Kidney epithelial cell (primary cell): ENCODE results near the gene LACC1. TPM values are rescaled to one million over a fixed set of nuclear protein-coding genes. Genes with fewer than 3 reads are reported as not detected.

Experiments
- DNase-seq: peaks from one replicate; pipeline ENCODE4 v3.0.0-alpha.2; 2010; ENCODE audit warnings: low read depth
- H3K27me3 ChIP-seq: 2 replicates; pipeline ENCODE4 v1.6.0; 2011; ENCODE audit warnings: low read length; ENCODE audit not compliant: control insufficient read depth, insufficient read depth
- H3K36me3 ChIP-seq: 2 replicates; pipeline ENCODE4 v1.5.1; 2011; ENCODE audit warnings: low read length; ENCODE audit not compliant: control insufficient read depth, insufficient read depth
- H3K4me3 ChIP-seq: 2 replicates; pipeline ENCODE4 v1.5.1; 2011; ENCODE audit warnings: low read depth, mild to moderate bottlenecking, control low read depth, low read length
- total RNA-seq: library from RNA; depleted of rRNA; stranded (reverse); fragments of >200 nt; gene quantifications from 2 replicates; pipeline ENCODE4 v1.2.3, GENCODE V29; 2015
- TF ChIP-seq, protein P1 (sequence below): IDR thresholded peaks from 2 replicates; pipeline ENCODE4 v1.5.1; 2011; ENCODE audit warnings: mild to moderate bottlenecking, moderate library complexity, low read length, control low read depth, inconsistent platforms; ENCODE audit not compliant: insufficient read depth, poor library complexity, severe bottlenecking

LACC1 gene
- total RNA-seq, 1 donor from 2014 or later, result 15.2 TPM

DNA sequence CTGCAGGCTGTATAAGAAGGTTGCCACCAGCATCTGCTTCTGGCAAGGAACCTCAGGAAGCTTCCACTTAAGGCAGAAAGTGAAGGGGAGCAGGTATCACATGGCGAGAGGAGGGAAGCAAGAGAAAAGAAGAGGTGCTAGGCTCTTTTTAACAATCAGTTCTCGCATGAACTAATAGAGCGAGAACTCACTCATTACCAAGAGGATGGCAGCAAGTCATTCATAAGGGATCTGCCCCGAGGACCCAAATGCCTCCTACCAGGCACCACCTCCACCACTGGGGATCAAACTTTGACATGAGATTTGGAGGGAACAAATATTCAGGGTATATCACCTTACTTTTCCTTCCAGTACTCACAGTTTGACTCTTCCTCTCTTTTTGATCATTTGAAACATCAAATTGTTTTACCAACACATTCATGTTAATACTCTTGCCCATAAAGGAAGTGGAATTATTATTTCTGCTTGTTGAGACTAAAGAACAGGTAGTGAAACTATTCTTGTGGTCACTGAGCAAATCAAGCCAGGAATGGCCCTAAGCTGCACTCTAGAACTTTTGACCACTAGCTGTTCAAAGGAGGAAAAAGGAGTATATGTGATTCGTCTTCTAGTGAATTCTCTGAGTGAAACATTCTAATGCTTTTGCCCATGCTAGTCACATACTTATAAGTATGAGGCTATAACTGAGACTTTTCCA is 45.0 kb downstream of the LACC1 start:
- Histone ChIP-seq H3K36me3 (no peaks in the 10 kb centered on the region), H3K4me3 (no peak overlapping the region), H3K27me3 (no peaks in the 10 kb centered on the region)
- TF ChIP-seq, protein P1, sequence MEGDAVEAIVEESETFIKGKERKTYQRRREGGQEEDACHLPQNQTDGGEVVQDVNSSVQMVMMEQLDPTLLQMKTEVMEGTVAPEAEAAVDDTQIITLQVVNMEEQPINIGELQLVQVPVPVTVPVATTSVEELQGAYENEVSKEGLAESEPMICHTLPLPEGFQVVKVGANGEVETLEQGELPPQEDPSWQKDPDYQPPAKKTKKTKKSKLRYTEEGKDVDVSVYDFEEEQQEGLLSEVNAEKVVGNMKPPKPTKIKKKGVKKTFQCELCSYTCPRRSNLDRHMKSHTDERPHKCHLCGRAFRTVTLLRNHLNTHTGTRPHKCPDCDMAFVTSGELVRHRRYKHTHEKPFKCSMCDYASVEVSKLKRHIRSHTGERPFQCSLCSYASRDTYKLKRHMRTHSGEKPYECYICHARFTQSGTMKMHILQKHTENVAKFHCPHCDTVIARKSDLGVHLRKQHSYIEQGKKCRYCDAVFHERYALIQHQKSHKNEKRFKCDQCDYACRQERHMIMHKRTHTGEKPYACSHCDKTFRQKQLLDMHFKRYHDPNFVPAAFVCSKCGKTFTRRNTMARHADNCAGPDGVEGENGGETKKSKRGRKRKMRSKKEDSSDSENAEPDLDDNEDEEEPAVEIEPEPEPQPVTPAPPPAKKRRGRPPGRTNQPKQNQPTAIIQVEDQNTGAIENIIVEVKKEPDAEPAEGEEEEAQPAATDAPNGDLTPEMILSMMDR, result no peak
- no peak for DNase-seq

GRCh38 chr13:43929947-43930346 is 50.2 kb downstream of the LACC1 start:
- DNase-seq, result no peak
- Histone ChIP-seq H3K27me3 (no peaks in the 10 kb centered on the region), H3K36me3 (no peaks in the 10 kb centered on the region), H3K4me3 (no peak overlapping the region)
- TF ChIP-seq, protein P1, result no peak

- TF ChIP-seq, protein P1, result no peak
- Histone ChIP-seq H3K36me3 (no peaks in the 10 kb centered on the region), H3K4me3 (no peak overlapping the region), H3K27me3 (no peaks in the 10 kb centered on the region)
- DNase-seq, result no peak
These were observed 53.7 kb downstream of the LACC1 start for GRCh38 chr13:43933378-43933777.

GRCh38 chr13:43934273-43934672 is 54.6 kb downstream of the LACC1 start:
- H3K27me3 ChIP-seq, result no peaks in the 10 kb centered on the region
- DNase-seq, result no peak
- H3K36me3 ChIP-seq, result no peaks in the 10 kb centered on the region
- TF ChIP-seq, protein P1, result no peak
- H3K4me3 ChIP-seq, result no peak overlapping the region

- no peak for DNase-seq
- no peaks in the 10 kb centered on the region for H3K36me3 ChIP-seq
- H3K27me3 ChIP-seq, result no peaks in the 10 kb centered on the region
- TF ChIP-seq, protein P1, result no peak
- no peak overlapping the region for H3K4me3 ChIP-seq
These were observed 56.2 kb downstream of the LACC1 start for GRCh38 chr13:43935878-43936277.

GRCh38 chr13:43936647-43937046 is 56.9 kb downstream of the LACC1 start:
- Histone ChIP-seq H3K27me3 (no peaks in the 10 kb centered on the region), H3K4me3 (no peak overlapping the region), H3K36me3 (no peaks in the 10 kb centered on the region)
- TF ChIP-seq, protein P1, result no peak
- DNase-seq, result no peak
